GM12801 (cell line): ENCODE data around the gene CDK17.

Experiments
- TF ChIP-seq, protein P1 (sequence below): IDR thresholded peaks from one replicate; pipeline ENCODE4 v1.5.1; 2011; ENCODE audit warnings: control low read depth; ENCODE audit not compliant: insufficient read length; ENCODE audit errors: extremely low read depth

The CDK17 gene

GRCh38 chr12:96337953-96338352 is 62.3 kb downstream of the CDK17 start:
- TF ChIP-seq, protein P1, sequence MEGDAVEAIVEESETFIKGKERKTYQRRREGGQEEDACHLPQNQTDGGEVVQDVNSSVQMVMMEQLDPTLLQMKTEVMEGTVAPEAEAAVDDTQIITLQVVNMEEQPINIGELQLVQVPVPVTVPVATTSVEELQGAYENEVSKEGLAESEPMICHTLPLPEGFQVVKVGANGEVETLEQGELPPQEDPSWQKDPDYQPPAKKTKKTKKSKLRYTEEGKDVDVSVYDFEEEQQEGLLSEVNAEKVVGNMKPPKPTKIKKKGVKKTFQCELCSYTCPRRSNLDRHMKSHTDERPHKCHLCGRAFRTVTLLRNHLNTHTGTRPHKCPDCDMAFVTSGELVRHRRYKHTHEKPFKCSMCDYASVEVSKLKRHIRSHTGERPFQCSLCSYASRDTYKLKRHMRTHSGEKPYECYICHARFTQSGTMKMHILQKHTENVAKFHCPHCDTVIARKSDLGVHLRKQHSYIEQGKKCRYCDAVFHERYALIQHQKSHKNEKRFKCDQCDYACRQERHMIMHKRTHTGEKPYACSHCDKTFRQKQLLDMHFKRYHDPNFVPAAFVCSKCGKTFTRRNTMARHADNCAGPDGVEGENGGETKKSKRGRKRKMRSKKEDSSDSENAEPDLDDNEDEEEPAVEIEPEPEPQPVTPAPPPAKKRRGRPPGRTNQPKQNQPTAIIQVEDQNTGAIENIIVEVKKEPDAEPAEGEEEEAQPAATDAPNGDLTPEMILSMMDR = no peak

DNA sequence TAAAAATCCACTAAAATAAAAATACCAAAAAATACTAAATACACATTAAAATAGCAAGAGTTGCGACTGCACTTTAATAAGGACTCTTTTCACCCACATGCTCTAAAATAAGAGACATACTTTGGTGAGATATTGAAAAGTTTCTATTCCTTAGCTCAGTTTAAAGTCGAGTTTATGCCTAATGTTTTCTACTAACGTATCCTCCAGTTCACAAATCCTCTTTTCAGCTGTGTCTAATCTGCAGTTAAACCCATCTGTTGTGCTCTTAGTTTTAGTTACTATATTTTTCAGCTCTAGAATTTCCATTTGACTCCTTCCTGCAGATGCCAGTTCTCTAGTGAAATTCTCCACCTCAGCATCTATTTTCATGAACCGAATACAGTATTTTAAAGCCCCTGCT is 63.8 kb downstream of the CDK17 start:
- TF ChIP-seq, protein P1 = no peak

DNA sequence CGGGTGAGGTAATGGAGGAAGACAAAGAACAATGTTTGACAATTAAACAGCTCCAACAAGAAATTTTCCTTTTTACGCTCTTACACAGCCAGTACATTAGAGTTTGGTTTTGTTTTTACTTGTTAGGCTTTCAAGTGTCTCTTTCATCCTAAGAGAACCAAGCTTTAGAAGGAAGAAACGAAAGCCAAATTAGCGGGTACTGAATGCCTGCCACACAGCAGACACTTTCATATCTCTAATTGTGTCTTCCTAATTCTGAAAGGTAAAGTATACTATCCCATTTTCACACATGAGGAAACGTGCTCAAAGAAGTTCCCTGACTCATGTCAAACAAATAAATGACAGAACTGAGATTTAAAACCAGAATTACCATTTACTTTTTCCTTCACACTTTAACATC is 65.0 kb downstream of the CDK17 start:
- TF ChIP-seq, protein P1 = no peak

- TF ChIP-seq, protein P1 = no peak
These were observed 65.7 kb downstream of the CDK17 start for GRCh38 chr12:96334502-96334901.

GRCh38 chr12:96329545-96329944 is 70.7 kb downstream of the CDK17 start:
- TF ChIP-seq, protein P1 = no peak

DNA sequence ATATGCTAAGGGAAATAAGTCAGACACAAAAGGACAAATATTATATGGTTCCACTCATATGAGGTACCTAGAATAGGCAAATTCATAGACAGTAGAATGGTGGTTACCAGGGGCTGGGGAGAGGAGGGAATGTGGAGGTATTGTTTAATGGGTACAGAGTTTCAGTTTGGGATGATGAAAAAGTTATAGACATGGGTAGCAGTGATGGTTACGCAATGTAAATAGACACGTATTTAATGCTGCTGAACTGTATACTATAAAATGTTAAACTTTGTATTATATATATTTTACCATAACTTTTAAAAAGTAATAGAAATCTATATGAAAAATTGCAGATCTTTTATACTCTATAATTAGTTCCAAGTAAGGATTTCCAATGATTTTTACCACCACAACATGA is 71.2 kb downstream of the CDK17 start:
- TF ChIP-seq, protein P1 = no peak

GRCh38 chr12:96327889-96328288 is 72.3 kb downstream of the CDK17 start:
- TF ChIP-seq, protein P1 = no peak

- TF ChIP-seq, protein P1 = no peak
These were observed 72.9 kb downstream of the CDK17 start for GRCh38 chr12:96327346-96327745.
